AG09319 (cell line): ENCODE results near the gene NRP1.

ENCODE experiments used
- DNase-seq: peaks from one replicate; pipeline ENCODE4 v3.0.0-alpha.2; 2010; ENCODE audit warnings: low read depth; ENCODE audit errors: extremely low read depth
- TF ChIP-seq, protein P1 (sequence below): IDR thresholded peaks from 2 replicates; pipeline ENCODE4 v1.5.1; 2011; ENCODE audit warnings: low read depth, mild to moderate bottlenecking, inconsistent platforms, low read length, moderate library complexity

NRP1 gene

DNA sequence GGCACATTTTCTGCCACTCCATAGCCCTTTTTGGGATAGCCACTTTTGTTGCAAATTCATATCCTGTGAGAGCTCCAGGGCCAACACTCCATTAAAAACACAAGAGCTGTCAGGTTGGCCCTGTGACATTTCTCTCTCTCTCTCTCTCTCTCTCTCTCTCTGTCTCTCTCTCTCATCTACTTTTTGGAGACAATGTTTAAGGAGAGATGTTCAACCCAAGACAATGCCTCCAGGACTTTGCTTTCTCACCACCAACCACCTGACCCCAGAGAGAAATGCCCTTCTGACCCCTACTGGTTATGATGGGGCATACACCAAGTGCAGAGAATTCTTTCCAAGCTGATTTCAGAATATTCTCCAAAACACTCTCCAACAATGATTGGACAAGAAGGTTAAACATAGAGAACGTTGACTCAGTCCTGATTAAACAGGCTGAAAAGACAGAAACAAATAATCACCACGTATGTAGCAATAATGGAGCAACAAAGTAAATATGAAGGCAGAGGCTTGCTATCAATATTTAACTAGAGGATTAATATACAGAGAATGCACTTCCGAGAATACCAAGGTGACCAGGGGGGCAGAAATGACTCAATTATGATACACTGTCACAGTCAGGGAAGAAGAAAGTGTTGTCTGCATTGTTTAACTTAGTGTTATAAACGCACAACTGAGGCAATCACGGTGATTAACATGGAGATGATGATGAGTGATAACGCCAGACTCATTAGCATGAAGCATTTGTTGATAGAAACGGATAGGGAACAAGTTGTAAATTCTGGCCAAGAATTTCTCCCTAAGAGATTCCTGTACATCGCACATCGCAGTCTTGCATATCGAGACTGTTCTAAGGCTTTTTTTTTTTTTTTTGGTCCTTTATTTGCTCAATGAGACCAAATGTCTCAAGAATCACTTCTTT is 178.5 kb downstream of the NRP1 start:
- TF ChIP-seq, protein P1, sequence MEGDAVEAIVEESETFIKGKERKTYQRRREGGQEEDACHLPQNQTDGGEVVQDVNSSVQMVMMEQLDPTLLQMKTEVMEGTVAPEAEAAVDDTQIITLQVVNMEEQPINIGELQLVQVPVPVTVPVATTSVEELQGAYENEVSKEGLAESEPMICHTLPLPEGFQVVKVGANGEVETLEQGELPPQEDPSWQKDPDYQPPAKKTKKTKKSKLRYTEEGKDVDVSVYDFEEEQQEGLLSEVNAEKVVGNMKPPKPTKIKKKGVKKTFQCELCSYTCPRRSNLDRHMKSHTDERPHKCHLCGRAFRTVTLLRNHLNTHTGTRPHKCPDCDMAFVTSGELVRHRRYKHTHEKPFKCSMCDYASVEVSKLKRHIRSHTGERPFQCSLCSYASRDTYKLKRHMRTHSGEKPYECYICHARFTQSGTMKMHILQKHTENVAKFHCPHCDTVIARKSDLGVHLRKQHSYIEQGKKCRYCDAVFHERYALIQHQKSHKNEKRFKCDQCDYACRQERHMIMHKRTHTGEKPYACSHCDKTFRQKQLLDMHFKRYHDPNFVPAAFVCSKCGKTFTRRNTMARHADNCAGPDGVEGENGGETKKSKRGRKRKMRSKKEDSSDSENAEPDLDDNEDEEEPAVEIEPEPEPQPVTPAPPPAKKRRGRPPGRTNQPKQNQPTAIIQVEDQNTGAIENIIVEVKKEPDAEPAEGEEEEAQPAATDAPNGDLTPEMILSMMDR: peak; percentile 65

GRCh38 chr10:33154590-33154989 is 179.9 kb downstream of the NRP1 start:
- TF ChIP-seq, protein P1: no peak

More for the DNA sequence above, 178.5 kb downstream of the NRP1 start:
- DNase-seq: peak; percentile 49

DNA sequence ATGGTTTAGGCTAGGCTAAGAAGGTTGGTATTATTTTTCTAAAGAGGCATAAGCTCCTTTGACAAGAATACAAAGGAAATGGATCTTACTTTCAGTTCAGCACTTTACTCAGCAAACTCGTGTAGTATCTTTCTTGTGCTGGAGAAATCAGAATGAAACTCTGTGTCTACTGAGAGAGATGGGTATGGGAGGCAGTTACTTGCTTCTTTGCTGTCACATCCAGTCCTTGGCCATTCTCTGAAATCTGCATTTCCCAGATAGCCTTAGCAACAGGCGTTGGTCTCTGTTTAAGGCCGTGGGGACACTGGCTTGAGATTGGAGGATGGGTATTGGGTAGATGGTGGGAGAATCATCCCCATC is 180.5 kb downstream of the NRP1 start:
- TF ChIP-seq, protein P1: no peak
- DNase-seq: no peak

More at GRCh38 chr10:33154590-33154989, 179.9 kb downstream of the NRP1 start:
- no peak for DNase-seq

DNA sequence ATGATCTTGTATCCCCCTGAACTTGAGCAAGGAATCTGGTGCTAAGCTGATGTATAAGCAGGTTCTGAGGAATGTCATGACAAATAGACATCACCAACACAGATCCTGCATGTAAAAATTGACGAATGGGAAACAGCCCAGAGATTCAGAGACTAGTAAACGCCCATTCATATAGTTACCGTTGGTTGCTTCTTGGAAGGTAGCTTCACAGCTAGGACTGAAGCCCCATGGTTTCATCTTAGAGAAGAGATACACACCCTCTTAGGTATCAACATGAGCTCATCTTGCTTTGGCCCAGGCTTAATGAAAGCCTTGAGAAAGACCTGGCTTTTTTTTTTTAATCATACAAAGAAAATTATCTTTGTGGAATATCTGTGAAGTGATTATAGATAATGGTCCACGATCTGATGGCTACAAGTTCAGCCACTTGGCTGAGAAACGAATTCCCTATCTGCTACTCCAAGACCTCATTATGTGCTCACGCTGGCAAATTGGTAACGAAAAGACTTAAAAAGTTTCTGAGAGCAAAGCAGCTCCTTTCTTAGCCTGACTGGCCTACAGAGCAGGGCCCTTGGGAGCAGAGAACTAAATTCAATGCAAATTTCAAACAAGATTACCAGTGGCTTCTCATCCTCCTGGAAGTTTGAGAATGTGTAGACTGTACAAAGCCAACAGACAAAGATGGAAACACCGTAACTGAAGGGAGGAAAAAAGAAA is 181.1 kb downstream of the NRP1 start:
- no peak for DNase-seq
- TF ChIP-seq, protein P1: no peak

GRCh38 chr10:33152750-33153149 is 181.7 kb downstream of the NRP1 start:
- TF ChIP-seq, protein P1: no peak
- no peak for DNase-seq

DNA sequence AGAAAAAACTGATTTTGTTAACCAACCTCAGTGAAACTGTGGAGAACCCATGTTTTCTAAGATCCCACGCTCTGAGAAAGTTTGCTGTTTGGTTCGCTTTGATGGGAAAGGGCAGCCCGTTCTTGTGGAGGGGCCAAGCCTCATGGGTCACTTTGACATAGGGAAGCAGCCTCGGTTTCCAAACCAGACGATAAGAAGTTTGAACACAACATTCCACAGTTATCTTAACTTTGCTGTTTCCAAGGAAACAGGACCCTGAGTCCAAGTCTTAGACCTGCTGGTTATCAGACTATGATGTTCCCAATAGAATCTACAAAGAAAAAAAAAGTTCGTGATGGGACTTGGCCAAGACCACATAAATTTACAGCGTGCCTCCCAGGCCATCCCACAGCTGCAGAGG is 182.3 kb downstream of the NRP1 start:
- TF ChIP-seq, protein P1: no peak

DNA sequence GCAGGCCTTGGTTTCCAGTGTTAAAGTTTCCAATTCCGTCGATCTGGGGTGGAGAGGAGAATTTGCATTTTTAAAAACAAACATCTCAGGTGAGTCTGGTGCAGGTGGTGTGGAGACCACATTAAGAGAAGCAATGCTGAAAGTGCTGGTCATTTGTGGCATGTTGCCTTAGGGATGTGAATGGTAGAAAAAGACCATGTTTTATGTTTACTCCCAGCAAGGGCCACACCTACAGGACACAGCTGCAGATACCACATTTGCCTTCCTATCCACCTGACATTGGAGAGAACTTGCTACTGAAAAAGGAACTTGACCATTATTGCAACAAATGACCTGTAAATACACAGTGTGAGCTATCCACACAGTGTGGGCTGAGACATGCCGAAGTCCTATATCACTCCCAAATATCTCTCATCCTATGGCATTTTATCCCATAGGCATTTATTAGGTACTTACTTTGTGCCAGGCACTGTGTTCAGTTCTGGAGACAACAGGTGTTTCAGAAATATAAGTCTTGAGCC is 183.1 kb downstream of the NRP1 start:
- no peak for DNase-seq
- TF ChIP-seq, protein P1: no peak

More for the DNA sequence above, 182.3 kb downstream of the NRP1 start:
- no peak for DNase-seq
